ENCODE results near the gene NFS1. TPM values are rescaled to one million over a fixed set of nuclear protein-coding genes. Genes with fewer than 3 reads are reported as not detected.

The NFS1 gene
- total and polyA plus RNA-seq, 2 donors (not counting 1 experiment from before 2014, with no cell fraction given) = 29.0 to 30.6 TPM

DNA sequence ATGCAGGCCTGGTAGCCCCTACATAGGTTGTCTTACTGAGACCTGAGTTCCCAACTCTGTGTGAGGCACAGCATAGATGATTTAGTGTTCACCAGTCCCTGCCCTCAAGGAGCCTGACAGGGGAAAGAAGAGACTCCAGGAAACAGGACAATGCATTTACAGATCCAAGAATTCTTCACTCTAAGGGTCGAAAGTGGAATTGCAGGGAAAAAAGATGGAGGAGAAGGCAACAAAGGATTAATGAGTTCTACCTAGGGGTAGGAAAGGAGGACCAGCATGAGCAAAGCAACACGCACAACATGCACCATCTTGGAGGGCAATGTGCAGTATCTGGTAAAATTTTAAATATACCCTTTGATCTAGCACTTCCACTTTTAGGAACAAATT lies 77.6 kb downstream of the NFS1 start:
- H3K27me3 Mint-ChIP-seq = no peaks in the 10 kb centered on the region
- H3K4me3 Mint-ChIP-seq = no peak overlapping the region
- intact Hi-C loops (cut with micrococcal nuclease) = no loop called here
- H2AFZ ChIP-seq (ENCODE audit: insufficient read depth, low read depth, low read length, poor library complexity, severe bottlenecking) = no peak overlapping the region
- no peak for DNase-seq
- H3K9me3 Mint-ChIP-seq (ENCODE audit: insufficient read depth) = no peaks in the 10 kb centered on the region
- peak overlapping the region; percentile 15 for H3K27ac Mint-ChIP-seq
- ATAC-seq (ENCODE audit: low read depth) = no peak
- POLR2A ChIA-PET = no interaction called here
- H3K27me3 ChIP-seq (replicated peaks in 1 of 4; ENCODE audit: control extremely low read depth in 1 of 4, control insufficient read depth in 3 of 4, insufficient read depth in 4 of 4, low read length in 3 of 4) = peaks cover 0 to 5% (median 2%) of the 10 kb centered on the region in 4 experiments
- H3K9me3 ChIP-seq (ENCODE audit: control extremely low read depth in 1 of 3, control insufficient read depth in 2 of 3, insufficient read depth in 1 of 3, low read length in 2 of 3) = peaks cover 0 to 4% (median 0%) of the 10 kb centered on the region in 3 donors
- H3K9ac ChIP-seq (ENCODE audit: low read length) = no peak overlapping the region
- TF ChIP-seq, protein P1, sequence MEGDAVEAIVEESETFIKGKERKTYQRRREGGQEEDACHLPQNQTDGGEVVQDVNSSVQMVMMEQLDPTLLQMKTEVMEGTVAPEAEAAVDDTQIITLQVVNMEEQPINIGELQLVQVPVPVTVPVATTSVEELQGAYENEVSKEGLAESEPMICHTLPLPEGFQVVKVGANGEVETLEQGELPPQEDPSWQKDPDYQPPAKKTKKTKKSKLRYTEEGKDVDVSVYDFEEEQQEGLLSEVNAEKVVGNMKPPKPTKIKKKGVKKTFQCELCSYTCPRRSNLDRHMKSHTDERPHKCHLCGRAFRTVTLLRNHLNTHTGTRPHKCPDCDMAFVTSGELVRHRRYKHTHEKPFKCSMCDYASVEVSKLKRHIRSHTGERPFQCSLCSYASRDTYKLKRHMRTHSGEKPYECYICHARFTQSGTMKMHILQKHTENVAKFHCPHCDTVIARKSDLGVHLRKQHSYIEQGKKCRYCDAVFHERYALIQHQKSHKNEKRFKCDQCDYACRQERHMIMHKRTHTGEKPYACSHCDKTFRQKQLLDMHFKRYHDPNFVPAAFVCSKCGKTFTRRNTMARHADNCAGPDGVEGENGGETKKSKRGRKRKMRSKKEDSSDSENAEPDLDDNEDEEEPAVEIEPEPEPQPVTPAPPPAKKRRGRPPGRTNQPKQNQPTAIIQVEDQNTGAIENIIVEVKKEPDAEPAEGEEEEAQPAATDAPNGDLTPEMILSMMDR (IDR thresholded peaks at IDR 0.05) = no peak
- TF ChIP-seq EZH2 (IDR thresholded peaks at IDR 0.05; ENCODE audit: borderline replicate concordance, insufficient read depth, low read depth, low read length, poor library complexity, severe bottlenecking) = no peak
- peaks cover 23 to 34% of the 10 kb centered on the region in 2 donors for H3K4me1 ChIP-seq (ENCODE audit: control insufficient read depth in 2 of 2, insufficient read depth in 2 of 2, low read length in 2 of 2)
- CTCF ChIA-PET = interaction anchor here (0.7 to 3.4 kb wide), 5 partner anchors 10 to 142 kb away, joined by 3 to 19 read pairs (median 3); no protein-coding TSS in a partner anchor
- H3K4me3 ChIP-seq (ENCODE audit: control extremely low read depth in 1 of 5, extremely low read depth in 1 of 5, insufficient read depth in 1 of 5, low read depth in 2 of 5, low read length in 4 of 5) = no peak overlapping the region
- H3K4me1 Mint-ChIP-seq = peaks cover 25% of the 10 kb centered on the region
- H3K4me2 ChIP-seq (replicated peaks; ENCODE audit: low read depth, low read length, poor library complexity, severe bottlenecking) = no peak overlapping the region
- no peaks in the 10 kb centered on the region for H3K79me2 ChIP-seq (ENCODE audit: control insufficient read depth, insufficient read depth, low read length)
- peaks cover 3 to 13% of the 10 kb centered on the region in 2 experiments for H3K36me3 ChIP-seq (replicated peaks in 1 of 2; ENCODE audit: control extremely low read depth in 1 of 2, control insufficient read depth in 1 of 2, extremely low read depth in 1 of 2, insufficient read depth in 2 of 2, low read length in 1 of 2)
- peaks cover 8% of the 10 kb centered on the region for H4K20me1 ChIP-seq (ENCODE audit: control insufficient read depth, insufficient read depth, low read length, poor library complexity, severe bottlenecking)
- H3K27ac ChIP-seq (ENCODE audit: low read length in 2 of 2) = no peak overlapping the region
- no CpG with 5 or more reads among the region's 2 CpGs for WGBS (ENCODE audit: insufficient coverage)

DNA sequence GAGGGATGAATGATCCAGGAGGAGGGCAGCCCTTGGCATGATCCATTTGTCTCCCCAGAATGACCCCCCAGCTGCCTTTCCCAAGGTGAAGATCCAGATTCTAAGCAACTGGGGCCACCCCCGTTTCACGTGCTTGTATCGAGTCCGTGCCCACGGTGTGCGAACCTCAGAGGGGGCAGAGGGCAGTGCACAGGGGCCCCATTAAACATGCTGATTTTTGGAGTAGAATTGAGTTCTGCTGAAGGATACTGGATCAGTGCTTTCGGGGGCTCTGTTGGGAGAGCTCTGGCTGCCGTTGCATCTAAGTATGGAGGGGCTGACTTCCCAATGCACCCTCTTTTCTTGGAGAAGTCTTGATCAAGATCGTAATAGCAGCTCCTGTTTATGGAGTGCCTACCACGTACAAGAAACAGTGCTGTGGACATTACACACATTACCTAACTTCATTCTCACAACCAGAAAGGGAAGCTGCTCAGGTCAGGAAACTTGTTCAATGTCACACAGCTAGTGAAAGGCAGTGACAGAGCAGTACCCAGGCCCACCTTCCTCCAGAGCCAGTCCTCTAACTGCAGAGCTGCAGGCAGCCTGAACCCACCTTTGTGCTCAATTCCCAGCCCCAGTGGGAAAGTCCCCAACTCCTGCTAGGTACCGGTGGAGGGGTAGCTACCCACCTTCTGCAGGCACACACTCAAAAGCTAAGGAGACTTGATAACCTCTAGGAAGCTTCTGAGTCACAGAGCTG lies 78.2 kb downstream of the NFS1 start:
- no peak overlapping the region for H3K27ac ChIP-seq (ENCODE audit: low read length in 2 of 2)
- intact Hi-C loops (cut with micrococcal nuclease) = no loop called here
- H3K27me3 ChIP-seq (replicated peaks in 1 of 4; ENCODE audit: control extremely low read depth in 1 of 4, control insufficient read depth in 3 of 4, insufficient read depth in 4 of 4, low read length in 3 of 4) = peaks cover 0 to 5% (median 2%) of the 10 kb centered on the region in 4 experiments
- Mint-ChIP-seq H3K4me1 (peaks cover 29% of the 10 kb centered on the region), H3K4me3 (no peak overlapping the region), H3K27me3 (no peaks in the 10 kb centered on the region), H3K27ac (no peak overlapping the region), H3K9me3 (ENCODE audit: insufficient read depth) (no peaks in the 10 kb centered on the region)
- H3K4me1 ChIP-seq (ENCODE audit: control insufficient read depth in 2 of 2, insufficient read depth in 2 of 2, low read length in 2 of 2) = peaks cover 23 to 35% of the 10 kb centered on the region in 2 donors
- no peak overlapping the region for H3K4me3 ChIP-seq (ENCODE audit: control extremely low read depth in 1 of 5, extremely low read depth in 1 of 5, insufficient read depth in 1 of 5, low read depth in 2 of 5, low read length in 4 of 5)
- WGBS (ENCODE audit: insufficient coverage) = 94% methylated on average over 10 of the region's 11 CpGs
- H3K79me2 ChIP-seq (ENCODE audit: control insufficient read depth, insufficient read depth, low read length) = no peaks in the 10 kb centered on the region
- H2AFZ ChIP-seq (ENCODE audit: insufficient read depth, low read depth, low read length, poor library complexity, severe bottlenecking) = no peak overlapping the region
- peaks cover 8% of the 10 kb centered on the region for H4K20me1 ChIP-seq (ENCODE audit: control insufficient read depth, insufficient read depth, low read length, poor library complexity, severe bottlenecking)
- POLR2A ChIA-PET = interaction anchor here (1.5 kb wide), 1 partner anchor 20 kb away, joined by 3 read pairs; no protein-coding TSS in a partner anchor
- ATAC-seq (ENCODE audit: low read depth) (no peak), DNase-seq (no peak)
- CTCF ChIA-PET = interaction anchor here (0.6 to 3.4 kb wide), 8 partner anchors 10 to 1477 kb away, joined by 3 to 25 read pairs (median 3); no protein-coding TSS in a partner anchor
- no peak overlapping the region for H3K4me2 ChIP-seq (replicated peaks; ENCODE audit: low read depth, low read length, poor library complexity, severe bottlenecking)
- TF ChIP-seq, protein P1 (IDR thresholded peaks at IDR 0.05) = no peak
- TF ChIP-seq EZH2 (IDR thresholded peaks at IDR 0.05; ENCODE audit: borderline replicate concordance, insufficient read depth, low read depth, low read length, poor library complexity, severe bottlenecking) = no peak
- H3K9me3 ChIP-seq (ENCODE audit: control extremely low read depth in 1 of 3, control insufficient read depth in 2 of 3, insufficient read depth in 1 of 3, low read length in 2 of 3) = peaks cover 0 to 5% (median 0%) of the 10 kb centered on the region in 3 donors
- peaks cover 3 to 7% of the 10 kb centered on the region in 2 experiments for H3K36me3 ChIP-seq (replicated peaks in 1 of 2; ENCODE audit: control extremely low read depth in 1 of 2, control insufficient read depth in 1 of 2, extremely low read depth in 1 of 2, insufficient read depth in 2 of 2, low read length in 1 of 2)
- H3K9ac ChIP-seq (ENCODE audit: low read length) = no peak overlapping the region
